OCI-LY7 (cell line): Measurements from ENCODE around the gene CAMSAP2. TPM values are rescaled to one million over a fixed set of nuclear protein-coding genes. Genes with fewer than 3 reads are reported as not detected.

Experiments used
- BruUV-seq: library from RNA; stranded (reverse); fragments of 400-500 nt; replicated peaks from 2 replicates; lab custom pipeline; 2021; lab: Mats Ljungman, UMichigan
- CTCF ChIA-PET: fragments of 300-600 bp; sonication (Branson Sonifier 250); formaldehyde crosslinking; loops from one replicate; lab custom pipeline; 2022; ENCODE audit warnings: antibody characterized with exemption; ENCODE audit not compliant: unreplicated experiment; lab: Charles Lee
- POLR2A ChIA-PET: fragments of 300-600 bp; sonication (Branson Sonifier 250); formaldehyde crosslinking; loops from one replicate; lab custom pipeline; 2022; ENCODE audit warnings: antibody characterized with exemption; lab: Charles Lee
- DNase-seq: peaks from one replicate; pipeline ENCODE4 v3.0.0-alpha.2; 2015; ENCODE audit warnings: low spot score
- H2AFZ ChIP-seq: fragments of 200-600 bp; sonication (generic), shearing (Covaris generic); 2 replicates; pipeline ENCODE4 v1.6.1; 2014; ENCODE audit warnings: mild to moderate bottlenecking, antibody characterized with exemption, low read length, moderate library complexity
- H3K27ac ChIP-seq: fragments of 200-600 bp; sonication (generic); 2 replicates; pipeline ENCODE4 v1.5.1; 2014; ENCODE audit warnings: mixed run types, low read depth, mild to moderate bottlenecking, moderate library complexity, low read length, inconsistent platforms; ENCODE audit not compliant: poor library complexity, severe bottlenecking
- H3K36me3 ChIP-seq: fragments of 200-600 bp; sonication (generic); 2 replicates; pipeline ENCODE4 v1.6.1; 2014; ENCODE audit warnings: mild to moderate bottlenecking, antibody characterized with exemption, low read length, moderate library complexity, mixed read lengths; ENCODE audit not compliant: insufficient read depth
- H3K4me1 ChIP-seq: fragments of 200-600 bp; sonication (generic); 2 replicates; pipeline ENCODE4 v1.5.1; 2014; ENCODE audit warnings: mild to moderate bottlenecking, low read length; ENCODE audit not compliant: insufficient read depth, poor library complexity, severe bottlenecking
- H3K4me2 ChIP-seq: fragments of 200-600 bp; sonication (generic); 2 replicates; pipeline ENCODE4 v1.6.1; 2014; ENCODE audit warnings: mild to moderate bottlenecking, low read length
- H3K4me3 ChIP-seq: fragments of 200-600 bp; sonication (generic); 2 replicates; pipeline ENCODE4 v1.5.1; 2014; ENCODE audit warnings: mild to moderate bottlenecking, low read depth, low read length; ENCODE audit not compliant: poor library complexity, severe bottlenecking
- H3K79me2 ChIP-seq: fragments of 200-600 bp; sonication (generic); 2 replicates; pipeline ENCODE4 v1.6.1; 2016; ENCODE audit warnings: low read depth, mild to moderate bottlenecking, low read length, moderate library complexity, mixed read lengths; ENCODE audit not compliant: insufficient read depth
- H3K9me2 ChIP-seq: fragments of 200-600 bp; sonication (generic); 2 replicates; pipeline ENCODE4 v1.6.1; 2016; ENCODE audit warnings: mild to moderate bottlenecking, low read length, mixed read lengths; ENCODE audit not compliant: insufficient read depth
- H3K9me3 ChIP-seq: fragments of 200-600 bp; sonication (generic); 2 replicates; pipeline ENCODE4 v1.6.1; 2014; ENCODE audit warnings: mild to moderate bottlenecking, mixed run types, low read length, mixed read lengths
- H4K20me1 ChIP-seq: fragments of 200-600 bp; sonication (generic); 2 replicates; pipeline ENCODE4 v1.6.1; 2014; ENCODE audit warnings: mild to moderate bottlenecking, antibody characterized with exemption, low read length, moderate library complexity, mixed read lengths; ENCODE audit not compliant: insufficient read depth
- EZH2phosphoT487 ChIP-seq: fragments of 200-600 bp; sonication (generic); IDR thresholded peaks from 2 replicates; pipeline ENCODE4 v1.6.1; 2018; ENCODE audit warnings: low read depth, borderline replicate concordance, mild to moderate bottlenecking, mixed run types, antibody characterized with exemption, low read length, moderate library complexity, mixed read lengths
- intact Hi-C: fragments of 100-400 bp; cut with micrococcal nuclease; formaldehyde crosslinking; loops from one replicate; pipeline ENCODE4 v1.10.0; 2022; ENCODE audit not compliant: unreplicated experiment
- total RNA-seq, 2 experiments: library from RNA; depleted of rRNA in 1 of 2; stranded (reverse); fragments of >200 nt in 1 of 2; shearing (Covaris generic) in 1 of 2; gene quantifications; 2 replicates each; pipeline ENCODE4 v1.2.3, GENCODE V29; 2014 to 2022
- TF ChIP-seq, protein P1 (sequence below): fragments of 200-600 bp; sonication (generic); conservative IDR thresholded peaks from 2 replicates; pipeline ENCODE4 v1.5.1; 2014; ENCODE audit warnings: mild to moderate bottlenecking, antibody characterized with exemption, low read length, moderate library complexity, mixed read lengths

CAMSAP2 gene
- total RNA-seq, 2 experiments from 2014 or later: 9.2 to 14.9 TPM

DNA sequence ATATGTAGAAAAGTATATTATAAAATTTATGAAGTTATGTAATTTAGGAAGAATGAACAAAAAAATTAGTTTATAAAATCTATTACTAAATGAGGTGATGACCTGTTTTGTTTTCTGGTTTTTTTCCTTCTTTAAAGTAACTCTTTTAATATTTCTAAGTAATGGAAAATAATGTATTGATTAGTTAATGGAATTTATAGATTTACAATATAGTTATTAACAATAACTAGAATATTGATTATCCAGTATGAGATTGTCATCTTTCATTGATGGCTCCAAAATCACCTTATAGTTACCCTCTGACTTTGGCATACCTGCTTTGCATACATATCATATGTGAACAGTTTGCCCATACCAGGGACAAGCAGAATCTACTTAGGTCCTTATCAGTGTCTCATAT is 23.4 kb downstream of the CAMSAP2 start:
- BruUV-seq: no TSS peak
- ChIA-PET POLR2A (interaction anchor here (0.6 to 1.0 kb wide), 2 partner anchors 8 to 168 kb away, joined by 3 to 4 read pairs; no protein-coding TSS in a partner anchor), CTCF (no interaction called here)
- H3K36me3 ChIP-seq: peaks cover 42% of the 10 kb centered on the region
- no peak for TF ChIP-seq EZH2phosphoT487
- TF ChIP-seq, protein P1, sequence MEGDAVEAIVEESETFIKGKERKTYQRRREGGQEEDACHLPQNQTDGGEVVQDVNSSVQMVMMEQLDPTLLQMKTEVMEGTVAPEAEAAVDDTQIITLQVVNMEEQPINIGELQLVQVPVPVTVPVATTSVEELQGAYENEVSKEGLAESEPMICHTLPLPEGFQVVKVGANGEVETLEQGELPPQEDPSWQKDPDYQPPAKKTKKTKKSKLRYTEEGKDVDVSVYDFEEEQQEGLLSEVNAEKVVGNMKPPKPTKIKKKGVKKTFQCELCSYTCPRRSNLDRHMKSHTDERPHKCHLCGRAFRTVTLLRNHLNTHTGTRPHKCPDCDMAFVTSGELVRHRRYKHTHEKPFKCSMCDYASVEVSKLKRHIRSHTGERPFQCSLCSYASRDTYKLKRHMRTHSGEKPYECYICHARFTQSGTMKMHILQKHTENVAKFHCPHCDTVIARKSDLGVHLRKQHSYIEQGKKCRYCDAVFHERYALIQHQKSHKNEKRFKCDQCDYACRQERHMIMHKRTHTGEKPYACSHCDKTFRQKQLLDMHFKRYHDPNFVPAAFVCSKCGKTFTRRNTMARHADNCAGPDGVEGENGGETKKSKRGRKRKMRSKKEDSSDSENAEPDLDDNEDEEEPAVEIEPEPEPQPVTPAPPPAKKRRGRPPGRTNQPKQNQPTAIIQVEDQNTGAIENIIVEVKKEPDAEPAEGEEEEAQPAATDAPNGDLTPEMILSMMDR: no peak
- H3K79me2 ChIP-seq: no peaks in the 10 kb centered on the region
- H3K4me1 ChIP-seq: no peaks in the 10 kb centered on the region
- no peak overlapping the region for H3K4me3 ChIP-seq
- H3K27ac ChIP-seq: no peak overlapping the region
- no peak for DNase-seq
- no peaks in the 10 kb centered on the region for H3K9me2 ChIP-seq
- intact Hi-C loops: no loop called here
- no peaks in the 10 kb centered on the region for H3K9me3 ChIP-seq
- no peak overlapping the region for H2AFZ ChIP-seq
- peaks cover 5% of the 10 kb centered on the region; the same call in 1 of the 2 replicates for H4K20me1 ChIP-seq
- H3K4me2 ChIP-seq: no peak overlapping the region

DNA sequence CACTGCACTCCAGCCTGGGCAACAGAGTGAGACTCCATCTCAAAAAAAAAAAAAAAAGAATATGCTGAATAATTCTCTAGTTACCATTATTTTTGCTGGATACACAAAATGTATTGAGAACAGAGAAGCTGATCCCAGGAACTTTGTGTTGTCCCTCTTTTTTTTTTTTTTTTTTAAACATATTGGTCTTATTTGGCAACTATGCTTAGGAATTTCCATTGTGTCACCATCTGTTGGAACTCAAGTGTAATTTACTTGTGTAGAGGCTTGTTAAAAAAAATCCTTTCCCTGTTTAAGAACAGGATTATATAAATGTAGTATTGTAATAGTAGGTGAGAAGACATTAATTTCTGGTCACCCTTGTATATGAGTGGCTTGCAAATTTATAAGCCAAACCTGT is 28.6 kb downstream of the CAMSAP2 start:
- H3K4me3 ChIP-seq: no peak overlapping the region
- H4K20me1 ChIP-seq: no peaks in the 10 kb centered on the region
- CTCF ChIA-PET: no interaction called here
- DNase-seq: no peak
- H3K4me1 ChIP-seq: no peaks in the 10 kb centered on the region
- no peaks in the 10 kb centered on the region for H3K9me2 ChIP-seq
- no peaks in the 10 kb centered on the region for H3K9me3 ChIP-seq
- H3K36me3 ChIP-seq: peaks cover 61% of the 10 kb centered on the region
- no peak overlapping the region for H3K27ac ChIP-seq
- no TSS peak for BruUV-seq
- no peak overlapping the region for H3K4me2 ChIP-seq
- no peak overlapping the region for H2AFZ ChIP-seq
- TF ChIP-seq, protein P1: no peak
- no peak for TF ChIP-seq EZH2phosphoT487
- POLR2A ChIA-PET: interaction anchor here (0.6 to 1.5 kb wide), 4 partner anchors 10 to 98 kb away, joined by 3 to 4 read pairs (median 3); partner anchors contain the start of gene DDX59
- no peaks in the 10 kb centered on the region for H3K79me2 ChIP-seq
- intact Hi-C loops: no loop called here
